GM23248 (cell line): Measurements from ENCODE around the gene KLHDC9.

ENCODE experiments used
- EZH2 ChIP-seq: fragments of 200-600 bp; sonication (generic); IDR thresholded peaks from 2 replicates; pipeline ENCODE4 v1.6.1; 2018; ENCODE audit warnings: antibody characterized with exemption, mild to moderate bottlenecking; ENCODE audit not compliant: insufficient read depth, poor library complexity, severe bottlenecking
- EZH2phosphoT487 ChIP-seq: fragments of 200-600 bp; sonication (generic); IDR thresholded peaks from 2 replicates; pipeline ENCODE4 v1.6.1; 2018; ENCODE audit warnings: antibody characterized with exemption, moderate library complexity, mild to moderate bottlenecking, low read depth; ENCODE audit not compliant: insufficient read depth

- TF ChIP-seq EZH2phosphoT487 = no peak
- no peak for TF ChIP-seq EZH2
Observed at GRCh38 chr1:161061419-161061818, 36.7 kb upstream of the KLHDC9 start.
